ENCODE data around the gene TXNRD1. TPM values are rescaled to one million over a fixed set of nuclear protein-coding genes. Genes with fewer than 3 reads are reported as not detected.

The TXNRD1 gene
- total RNA-seq, 4 donors from 2014 or later: 111 to 140 (median 128) TPM

- Histone ChIP-seq H3K36me3 (no peaks in the 10 kb centered on the region), H3K27me3 (no peaks in the 10 kb centered on the region), H3K4me1 (peaks cover 0 to 17% (median 5%) of the 10 kb centered on the region in 4 donors), H3K9me3 (no peaks in the 10 kb centered on the region), H3K27ac (no peak overlapping the region), H3K4me3 (no peak overlapping the region)
- 50 to 57% methylated on average over 2 of the region's 2 CpGs for WGBS, 2 donors
- DNase-seq (ENCODE audit: low spot score in 2 of 2): no peak
- TF ChIP-seq, protein P1, sequence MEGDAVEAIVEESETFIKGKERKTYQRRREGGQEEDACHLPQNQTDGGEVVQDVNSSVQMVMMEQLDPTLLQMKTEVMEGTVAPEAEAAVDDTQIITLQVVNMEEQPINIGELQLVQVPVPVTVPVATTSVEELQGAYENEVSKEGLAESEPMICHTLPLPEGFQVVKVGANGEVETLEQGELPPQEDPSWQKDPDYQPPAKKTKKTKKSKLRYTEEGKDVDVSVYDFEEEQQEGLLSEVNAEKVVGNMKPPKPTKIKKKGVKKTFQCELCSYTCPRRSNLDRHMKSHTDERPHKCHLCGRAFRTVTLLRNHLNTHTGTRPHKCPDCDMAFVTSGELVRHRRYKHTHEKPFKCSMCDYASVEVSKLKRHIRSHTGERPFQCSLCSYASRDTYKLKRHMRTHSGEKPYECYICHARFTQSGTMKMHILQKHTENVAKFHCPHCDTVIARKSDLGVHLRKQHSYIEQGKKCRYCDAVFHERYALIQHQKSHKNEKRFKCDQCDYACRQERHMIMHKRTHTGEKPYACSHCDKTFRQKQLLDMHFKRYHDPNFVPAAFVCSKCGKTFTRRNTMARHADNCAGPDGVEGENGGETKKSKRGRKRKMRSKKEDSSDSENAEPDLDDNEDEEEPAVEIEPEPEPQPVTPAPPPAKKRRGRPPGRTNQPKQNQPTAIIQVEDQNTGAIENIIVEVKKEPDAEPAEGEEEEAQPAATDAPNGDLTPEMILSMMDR (IDR thresholded peaks at IDR 0.05): no peak
Measured at GRCh38 chr12:104223712-104224111, 8.1 kb downstream of the TXNRD1 start.

DNA sequence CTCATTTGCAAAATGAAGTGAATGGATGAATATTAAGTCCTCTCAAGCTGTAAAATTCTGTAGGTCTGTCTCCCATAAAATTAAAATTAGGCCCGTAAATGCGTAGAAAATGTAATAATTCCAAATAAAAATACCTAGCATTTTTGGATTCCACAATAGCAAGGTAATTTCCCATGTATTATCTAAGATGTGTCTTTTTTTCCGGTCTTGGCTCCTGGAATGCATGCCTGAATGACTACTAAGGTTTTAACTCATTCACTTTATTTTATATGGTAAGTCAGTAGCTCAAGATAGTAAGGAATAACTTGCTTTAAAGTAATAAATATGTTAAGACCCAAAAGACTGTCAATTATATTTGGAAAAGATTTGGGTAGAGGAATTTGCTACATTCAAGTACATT is 11.1 kb downstream of the TXNRD1 start:
- 87 to 91% methylated on average over 3 of the region's 3 CpGs for WGBS, 2 donors
- Histone ChIP-seq H3K27me3 (no peaks in the 10 kb centered on the region), H3K4me1 (no peaks in the 10 kb centered on the region), H3K36me3 (peaks cover 0 to 10% (median 0%) of the 10 kb centered on the region in 3 donors), H3K27ac (no peak overlapping the region), H3K4me3 (no peak overlapping the region), H3K9me3 (no peaks in the 10 kb centered on the region)
- TF ChIP-seq POLR2A (IDR thresholded peaks at IDR 0.05): no peak
- TF ChIP-seq, protein P1 (IDR thresholded peaks at IDR 0.05): no peak
- no peak for TF ChIP-seq EP300 (IDR thresholded peaks at IDR 0.05)
- DNase-seq (ENCODE audit: low spot score in 2 of 2): no peak

GRCh38 chr12:104230304-104231095 is 14.9 kb downstream of the TXNRD1 start:
- Histone ChIP-seq H3K4me1 (no peaks in the 10 kb centered on the region), H3K27ac (no peak overlapping the region), H3K4me3 (no peak overlapping the region), H3K27me3 (no peaks in the 10 kb centered on the region), H3K36me3 (peaks cover 0 to 16% (median 0%) of the 10 kb centered on the region in 3 donors), H3K9me3 (peaks cover 0 to 35% (median 4%) of the 10 kb centered on the region in 4 donors)
- WGBS, 2 donors: 71 to 75% methylated on average over 8 of the region's 8 CpGs
- no peak for DNase-seq (ENCODE audit: low spot score in 2 of 2)
- TF ChIP-seq POLR2A (IDR thresholded peaks at IDR 0.05): no peak
- TF ChIP-seq, protein P1 (IDR thresholded peaks at IDR 0.05): no peak
- TF ChIP-seq EP300 (IDR thresholded peaks at IDR 0.05): no peak

DNA sequence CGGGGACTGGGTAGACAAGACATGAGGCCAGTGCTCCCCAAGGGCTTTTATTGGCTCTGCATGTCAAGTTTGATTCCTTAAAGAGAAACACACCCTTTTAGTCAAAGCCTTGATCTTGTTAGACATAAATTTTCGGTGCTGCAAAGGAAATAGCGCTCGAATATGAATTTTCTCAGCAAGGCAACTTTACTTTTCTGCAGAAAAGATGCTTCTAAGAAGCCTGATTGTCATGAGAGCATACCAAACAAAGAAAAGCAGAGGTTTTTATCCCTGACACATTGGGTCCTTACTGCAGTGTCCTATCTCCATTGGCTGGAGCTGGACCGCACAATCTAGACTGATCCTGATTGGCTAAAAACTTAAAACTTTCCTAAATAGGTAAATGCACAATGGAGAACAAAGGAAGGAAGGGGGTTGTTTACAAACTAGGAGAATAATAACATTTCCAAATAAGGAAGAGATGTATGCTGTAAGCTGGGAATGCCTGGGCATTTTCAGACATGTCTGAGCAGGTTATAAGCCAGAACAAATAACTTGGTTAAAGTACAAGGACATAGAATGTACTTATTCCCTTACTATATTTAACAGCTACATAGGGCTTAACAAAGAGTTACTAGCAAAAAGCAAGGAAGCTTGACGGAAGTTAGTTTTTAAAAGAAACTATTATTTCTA is 17.2 kb downstream of the TXNRD1 start:
- no peak for TF ChIP-seq POLR2A (IDR thresholded peaks at IDR 0.05)
- TF ChIP-seq, protein P1 (IDR thresholded peaks at IDR 0.05): no peak
- no peak for TF ChIP-seq EP300 (IDR thresholded peaks at IDR 0.05)
- no peak overlapping the region for H3K27ac ChIP-seq
- no peak overlapping the region for H3K4me3 ChIP-seq
- no peaks in the 10 kb centered on the region for H3K4me1 ChIP-seq
- no peak for DNase-seq (ENCODE audit: low spot score in 2 of 2)
- 90 to 94% methylated on average over 6 of the region's 6 CpGs for WGBS, 2 donors
- H3K36me3 ChIP-seq: peaks cover 0 to 16% (median 0%) of the 10 kb centered on the region in 3 donors
- no peaks in the 10 kb centered on the region for H3K27me3 ChIP-seq
- peaks cover 0 to 42% (median 7%) of the 10 kb centered on the region in 4 donors for H3K9me3 ChIP-seq

- 97% methylated on average over 7 of the region's 7 CpGs for WGBS, 2 donors
Measured at GRCh38 chr12:104234926-104235499, 19.4 kb downstream of the TXNRD1 start.

More at GRCh38 chr12:104234926-104235499, 19.4 kb downstream of the TXNRD1 start:
- no peak overlapping the region for H3K4me3 ChIP-seq
- no peaks in the 10 kb centered on the region for H3K4me1 ChIP-seq
- peaks cover 0 to 42% (median 7%) of the 10 kb centered on the region in 4 donors for H3K9me3 ChIP-seq
- no peak for DNase-seq (ENCODE audit: low spot score in 2 of 2)
- TF ChIP-seq EP300 (IDR thresholded peaks at IDR 0.05) (no peak), POLR2A (IDR thresholded peaks at IDR 0.05) (no peak)
- TF ChIP-seq, protein P1 (IDR thresholded peaks at IDR 0.05): no peak
- no peak overlapping the region for H3K27ac ChIP-seq
- H3K27me3 ChIP-seq: no peaks in the 10 kb centered on the region
- peaks cover 0 to 16% (median 0%) of the 10 kb centered on the region in 3 donors for H3K36me3 ChIP-seq
